Measurements from ENCODE around the gene EEA1. TPM values are rescaled to one million over a fixed set of nuclear protein-coding genes. Genes with fewer than 3 reads are reported as not detected.
A peak's percentile ranks its signal among the peaks of the same experiment; 100 is the strongest.
"Not testable (repeated sequence)": the region's sequence is repeated elsewhere in the genome, so short reads cannot be mapped to it uniquely, and the experiment has no call there.

EEA1 gene
- total RNA-seq, 1 donor from 2014 or later, result 31.1 TPM

DNA sequence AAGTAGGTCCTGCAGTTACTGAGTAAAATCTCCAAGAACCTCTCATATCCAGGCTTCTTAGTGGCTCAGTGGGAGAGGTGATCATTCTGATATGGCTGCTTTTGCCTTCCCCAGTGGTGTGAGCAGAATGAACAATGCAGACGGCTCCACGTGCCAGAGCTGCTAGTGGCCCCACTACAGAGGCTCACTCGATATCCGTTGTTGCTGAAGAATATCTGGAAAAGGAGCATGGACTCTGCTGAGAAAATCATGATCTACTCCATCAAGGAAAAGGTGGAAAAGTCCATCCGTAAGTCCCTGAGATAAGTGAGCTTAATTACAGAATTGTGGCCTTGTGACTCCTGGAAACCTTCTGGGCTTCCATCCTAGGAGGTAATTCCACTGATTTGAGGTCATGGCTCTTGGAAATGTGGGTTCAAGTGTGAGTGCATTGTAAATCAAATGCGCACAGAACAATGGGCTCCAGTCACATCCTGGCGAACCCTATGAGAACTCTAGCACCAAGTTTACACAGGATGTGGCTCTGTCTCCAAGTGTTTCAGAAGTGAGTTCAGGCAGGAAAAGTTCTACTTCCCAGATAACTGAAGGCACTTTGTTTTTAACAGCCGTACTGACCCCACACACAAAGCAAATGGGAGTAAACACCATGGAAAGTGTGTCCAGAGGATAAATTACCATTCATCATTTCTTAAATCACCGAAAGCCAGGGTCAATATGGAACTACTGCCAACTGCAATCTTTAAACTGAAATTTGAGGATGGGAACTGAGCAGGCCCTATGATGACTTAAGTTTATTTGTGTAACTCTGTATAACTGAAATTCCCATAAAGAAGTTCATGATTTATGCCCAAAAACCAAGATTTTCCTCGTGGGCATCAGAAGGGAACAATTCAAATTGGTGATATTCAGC lies 174.9 kb downstream of the EEA1 start:
- no peaks in the 10 kb centered on the region for H3K4me1 Mint-ChIP-seq (ENCODE audit: unreplicated experiment)
- no peak overlapping the region for H3K27ac Mint-ChIP-seq (ENCODE audit: unreplicated experiment)
- no peak for DNase-seq (ENCODE audit: extremely low spot score, unreplicated experiment)

DNA sequence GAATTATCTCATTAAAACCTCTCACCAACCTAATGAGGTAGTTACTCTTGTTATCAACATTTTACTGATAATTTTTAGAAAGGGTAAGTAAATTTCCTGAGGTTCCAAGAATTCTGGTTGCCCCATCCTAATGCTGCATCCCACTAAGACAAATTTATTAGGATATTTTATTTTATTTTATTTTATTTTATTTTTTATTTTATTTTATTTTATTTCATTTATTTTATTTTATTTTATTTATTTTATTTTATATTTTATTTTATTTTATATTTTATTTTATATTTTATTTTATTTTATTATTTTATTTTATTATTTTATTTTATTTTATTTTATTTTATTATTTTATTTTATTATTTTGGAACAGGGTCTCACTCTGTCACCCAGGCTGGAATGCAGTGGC lies 179.4 kb downstream of the EEA1 start:
- not testable (repeated sequence) for H3K27ac Mint-ChIP-seq (ENCODE audit: unreplicated experiment); DNase-seq (ENCODE audit: extremely low spot score, unreplicated experiment); H3K9me3 Mint-ChIP-seq (ENCODE audit: unreplicated experiment); H3K27me3 Mint-ChIP-seq (ENCODE audit: unreplicated experiment); H3K36me3 Mint-ChIP-seq (ENCODE audit: unreplicated experiment); H3K4me3 Mint-ChIP-seq (ENCODE audit: unreplicated experiment)
- peaks cover 25% of the 10 kb centered on the region for H3K4me1 Mint-ChIP-seq (ENCODE audit: unreplicated experiment)

More for the DNA sequence above, 174.9 kb downstream of the EEA1 start:
- H3K27me3 Mint-ChIP-seq (ENCODE audit: unreplicated experiment), result no peaks in the 10 kb centered on the region
- no peak overlapping the region for H3K4me3 Mint-ChIP-seq (ENCODE audit: unreplicated experiment)
- H3K9me3 Mint-ChIP-seq (ENCODE audit: unreplicated experiment), result peaks cover 6% of the 10 kb centered on the region
- TF ChIP-seq, protein P1, sequence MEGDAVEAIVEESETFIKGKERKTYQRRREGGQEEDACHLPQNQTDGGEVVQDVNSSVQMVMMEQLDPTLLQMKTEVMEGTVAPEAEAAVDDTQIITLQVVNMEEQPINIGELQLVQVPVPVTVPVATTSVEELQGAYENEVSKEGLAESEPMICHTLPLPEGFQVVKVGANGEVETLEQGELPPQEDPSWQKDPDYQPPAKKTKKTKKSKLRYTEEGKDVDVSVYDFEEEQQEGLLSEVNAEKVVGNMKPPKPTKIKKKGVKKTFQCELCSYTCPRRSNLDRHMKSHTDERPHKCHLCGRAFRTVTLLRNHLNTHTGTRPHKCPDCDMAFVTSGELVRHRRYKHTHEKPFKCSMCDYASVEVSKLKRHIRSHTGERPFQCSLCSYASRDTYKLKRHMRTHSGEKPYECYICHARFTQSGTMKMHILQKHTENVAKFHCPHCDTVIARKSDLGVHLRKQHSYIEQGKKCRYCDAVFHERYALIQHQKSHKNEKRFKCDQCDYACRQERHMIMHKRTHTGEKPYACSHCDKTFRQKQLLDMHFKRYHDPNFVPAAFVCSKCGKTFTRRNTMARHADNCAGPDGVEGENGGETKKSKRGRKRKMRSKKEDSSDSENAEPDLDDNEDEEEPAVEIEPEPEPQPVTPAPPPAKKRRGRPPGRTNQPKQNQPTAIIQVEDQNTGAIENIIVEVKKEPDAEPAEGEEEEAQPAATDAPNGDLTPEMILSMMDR (IDR thresholded peaks at IDR 0.05), result no peak
- H3K36me3 Mint-ChIP-seq (ENCODE audit: unreplicated experiment), result no peaks in the 10 kb centered on the region

DNA sequence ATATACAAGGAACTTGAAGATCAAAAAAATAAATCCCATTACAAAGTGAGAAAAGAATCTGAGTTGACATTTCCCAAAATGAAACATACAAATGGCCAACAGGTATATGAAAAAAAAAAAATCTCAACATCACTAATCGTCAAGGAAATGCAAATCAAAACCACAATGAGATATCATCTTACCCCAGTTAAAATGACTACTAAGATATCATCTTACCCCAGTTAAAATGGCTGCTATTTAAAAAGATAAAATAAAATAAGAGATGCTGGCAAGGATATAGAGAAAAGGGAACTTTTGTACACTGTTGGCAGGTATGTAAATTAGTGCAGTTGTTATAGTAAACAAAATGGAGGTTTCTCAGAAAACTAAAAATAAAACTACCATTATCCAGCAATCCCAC lies 181.9 kb downstream of the EEA1 start:
- no peaks in the 10 kb centered on the region for H3K36me3 Mint-ChIP-seq (ENCODE audit: unreplicated experiment)
- no peak overlapping the region for H3K4me3 Mint-ChIP-seq (ENCODE audit: unreplicated experiment)
- no peak for DNase-seq (ENCODE audit: extremely low spot score, unreplicated experiment)
- H3K4me1 Mint-ChIP-seq (ENCODE audit: unreplicated experiment), result peaks cover 25% of the 10 kb centered on the region
- no peak overlapping the region for H3K27ac Mint-ChIP-seq (ENCODE audit: unreplicated experiment)
- H3K27me3 Mint-ChIP-seq (ENCODE audit: unreplicated experiment), result no peaks in the 10 kb centered on the region
- H3K9me3 Mint-ChIP-seq (ENCODE audit: unreplicated experiment), result no peaks in the 10 kb centered on the region
- TF ChIP-seq, protein P1 (IDR thresholded peaks at IDR 0.05), result no peak

DNA sequence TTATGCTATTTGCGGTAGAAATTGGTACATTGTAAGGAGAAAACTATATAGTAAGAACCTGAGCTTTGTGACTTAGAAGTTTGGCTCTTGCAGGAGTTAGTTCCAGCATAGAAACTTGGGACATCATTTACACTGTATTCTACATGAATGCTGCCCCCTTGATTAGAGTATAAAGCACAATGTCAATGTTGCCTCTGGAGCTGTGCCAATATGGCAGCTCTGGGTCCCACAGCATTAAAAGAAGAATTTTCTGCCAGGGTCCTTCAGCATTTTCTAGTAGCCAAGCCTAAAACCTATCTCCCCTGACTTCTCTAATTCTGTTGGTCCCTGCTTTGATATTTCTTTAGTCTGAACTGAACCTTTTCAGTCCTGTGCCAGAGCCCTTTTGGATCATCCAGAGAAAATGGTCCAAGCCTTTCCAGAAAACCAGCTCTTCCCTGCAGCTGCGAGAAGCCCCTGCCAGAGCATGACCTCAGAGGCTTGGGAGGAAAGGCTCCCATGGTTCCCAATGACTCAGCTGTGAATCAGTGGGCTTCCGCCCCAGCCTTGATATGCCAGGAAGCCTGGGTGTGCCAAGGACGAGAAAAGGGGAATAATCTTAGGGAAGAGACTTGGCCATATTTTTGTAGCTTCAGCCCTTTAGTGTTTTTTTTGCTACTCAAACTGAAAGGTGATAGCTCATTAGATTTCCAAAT lies 183.1 kb downstream of the EEA1 start:
- no peaks in the 10 kb centered on the region for H3K36me3 Mint-ChIP-seq (ENCODE audit: unreplicated experiment)
- no peak for DNase-seq (ENCODE audit: extremely low spot score, unreplicated experiment)
- no peaks in the 10 kb centered on the region for H3K27me3 Mint-ChIP-seq (ENCODE audit: unreplicated experiment)
- peak overlapping the region; percentile 84 for H3K27ac Mint-ChIP-seq (ENCODE audit: unreplicated experiment)
- peaks cover 25% of the 10 kb centered on the region for H3K4me1 Mint-ChIP-seq (ENCODE audit: unreplicated experiment)
- TF ChIP-seq, protein P1 (IDR thresholded peaks at IDR 0.05), result no peak
- no peaks in the 10 kb centered on the region for H3K9me3 Mint-ChIP-seq (ENCODE audit: unreplicated experiment)
- H3K4me3 Mint-ChIP-seq (ENCODE audit: unreplicated experiment), result no peak overlapping the region

DNA sequence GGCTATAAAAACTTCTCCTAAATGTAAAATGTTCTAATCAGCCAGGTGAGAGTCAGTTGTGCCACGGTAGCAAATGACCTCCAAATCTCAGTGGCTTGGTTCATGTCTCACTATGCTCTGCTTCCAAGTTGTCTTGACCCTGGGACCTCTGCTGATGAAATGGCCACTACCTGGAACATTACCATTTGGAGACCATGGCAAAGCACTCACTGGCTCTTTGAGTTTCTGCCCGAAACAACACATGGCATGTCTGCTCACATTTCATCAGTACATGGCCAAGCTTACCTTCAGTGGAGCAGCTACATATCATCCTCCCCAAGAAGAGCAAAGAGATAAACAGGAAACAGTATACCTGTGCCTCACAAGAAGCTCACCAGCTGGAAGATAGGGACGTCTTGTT lies 186.1 kb downstream of the EEA1 start:
- DNase-seq (ENCODE audit: extremely low spot score, unreplicated experiment), result no peak
- H3K9me3 Mint-ChIP-seq (ENCODE audit: unreplicated experiment), result no peaks in the 10 kb centered on the region
- no peak overlapping the region for H3K27ac Mint-ChIP-seq (ENCODE audit: unreplicated experiment)
- no peaks in the 10 kb centered on the region for H3K36me3 Mint-ChIP-seq (ENCODE audit: unreplicated experiment)
- H3K4me1 Mint-ChIP-seq (ENCODE audit: unreplicated experiment), result peaks cover 25% of the 10 kb centered on the region
- H3K4me3 Mint-ChIP-seq (ENCODE audit: unreplicated experiment), result no peak overlapping the region
- H3K27me3 Mint-ChIP-seq (ENCODE audit: unreplicated experiment), result no peaks in the 10 kb centered on the region
- TF ChIP-seq, protein P1 (IDR thresholded peaks at IDR 0.05), result no peak
